HUES64 (cell line): Measurements from ENCODE around the gene TNS4.

ENCODE experiments used
- H3K27ac ChIP-seq: 2 replicates; pipeline ENCODE4 v1.7.0; 2013; ENCODE audit warnings: low read depth, low read length, inconsistent platforms
- H3K27me3 ChIP-seq: 2 replicates; pipeline ENCODE4 v1.6.1; 2013; ENCODE audit warnings: mild to moderate bottlenecking, low read length; ENCODE audit not compliant: insufficient read depth
- H3K36me3 ChIP-seq: 2 replicates; pipeline ENCODE4 v1.6.1; 2013; ENCODE audit warnings: mild to moderate bottlenecking, low read length; ENCODE audit not compliant: insufficient read depth
- H3K4me1 ChIP-seq: 2 replicates; pipeline ENCODE4 v1.6.1; 2013; ENCODE audit warnings: mild to moderate bottlenecking, low read length, moderate library complexity; ENCODE audit not compliant: insufficient read depth
- H3K4me3 ChIP-seq: 2 replicates; pipeline ENCODE4 v1.5.1; 2013; ENCODE audit warnings: mild to moderate bottlenecking, low read length, moderate library complexity
- H3K9ac ChIP-seq: 2 replicates; pipeline ENCODE4 v1.6.1; 2013; ENCODE audit warnings: mild to moderate bottlenecking, low read depth, low read length
- H3K9me3 ChIP-seq: 2 replicates; pipeline ENCODE4 v1.6.1; 2013; ENCODE audit warnings: low read depth, low read length; ENCODE audit not compliant: insufficient read depth
- WGBS: fragments of 150-250, 120-280 bp; methylation state at CpG from one replicate; pipeline ENCODE4 v1.1.7; 2013; ENCODE audit warnings: missing lambda C conversion rate; 5-methylcytosine and 5-hydroxymethylcytosine counted together

TNS4 gene

GRCh38 chr17:40515011-40515410 lies 13.6 kb upstream of the TNS4 start:
- Histone ChIP-seq H3K4me1 (peaks cover 11% of the 10 kb centered on the region), H3K27me3 (no peaks in the 10 kb centered on the region), H3K4me3 (no peak overlapping the region), H3K27ac (no peak overlapping the region), H3K9ac (no peak overlapping the region), H3K9me3 (no peaks in the 10 kb centered on the region), H3K36me3 (no peaks in the 10 kb centered on the region)
- WGBS, result 92% methylated on average over 4 of the region's 4 CpGs

GRCh38 chr17:40514013-40514875 lies 12.8 kb upstream of the TNS4 start:
- H3K27ac ChIP-seq, result no peak overlapping the region
- WGBS, result 95% methylated on average over 7 of the region's 7 CpGs
- H3K4me1 ChIP-seq, result peaks cover 13% of the 10 kb centered on the region
- H3K4me3 ChIP-seq, result no peak overlapping the region
- no peaks in the 10 kb centered on the region for H3K36me3 ChIP-seq
- no peaks in the 10 kb centered on the region for H3K9me3 ChIP-seq
- no peak overlapping the region for H3K9ac ChIP-seq
- no peaks in the 10 kb centered on the region for H3K27me3 ChIP-seq

DNA sequence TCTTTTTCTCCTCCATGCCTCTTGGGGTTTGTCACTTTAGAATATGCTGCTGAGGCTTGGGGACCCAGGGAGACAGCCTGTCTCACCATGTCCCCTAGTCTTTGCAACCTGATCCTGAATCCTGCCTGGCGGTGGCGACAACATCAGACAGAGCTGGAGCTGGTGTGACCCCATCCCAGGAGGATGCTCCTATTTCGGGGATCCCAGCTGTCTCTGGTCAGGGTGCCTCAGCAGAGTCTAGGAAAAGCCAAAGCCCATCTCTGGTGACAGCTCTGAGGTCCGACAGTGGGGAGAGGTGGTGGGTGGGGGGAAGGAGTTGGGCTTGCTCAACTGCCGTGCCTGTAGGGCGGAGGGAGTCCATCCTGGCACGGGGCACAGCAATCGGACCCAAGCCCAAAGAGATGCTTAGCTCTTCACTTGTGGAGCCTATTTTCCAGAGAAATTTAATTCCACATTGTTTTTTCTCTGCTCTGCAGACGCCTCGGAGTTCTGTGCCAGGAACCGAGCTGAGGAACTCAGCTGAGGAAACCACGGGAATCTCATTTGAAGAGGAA lies 10.3 kb upstream of the TNS4 start:
- Histone ChIP-seq H3K36me3 (no peaks in the 10 kb centered on the region), H3K9me3 (no peaks in the 10 kb centered on the region), H3K9ac (no peak overlapping the region), H3K27ac (no peak overlapping the region), H3K4me3 (no peak overlapping the region), H3K27me3 (no peaks in the 10 kb centered on the region), H3K4me1 (peaks cover 7% of the 10 kb centered on the region)
- 91% methylated on average over 12 of the region's 12 CpGs for WGBS

DNA sequence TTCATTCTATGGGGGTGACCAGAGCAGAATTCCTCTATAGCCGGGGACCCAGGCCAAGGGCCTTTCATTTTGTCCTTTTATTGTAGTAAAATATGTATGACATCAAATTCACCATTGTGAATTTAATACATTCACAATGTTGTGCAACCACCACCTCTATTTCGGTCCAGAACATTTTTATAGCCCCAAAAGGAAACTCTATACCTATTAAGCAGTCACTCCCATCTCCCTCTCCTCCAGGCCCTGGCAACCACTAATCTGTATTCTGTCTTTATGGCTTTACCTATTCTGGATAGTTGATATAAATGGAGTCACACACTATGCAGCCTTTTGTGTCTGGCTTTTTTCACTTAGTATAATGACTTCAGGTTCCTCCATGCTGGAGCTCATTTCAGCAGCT lies 9.7 kb upstream of the TNS4 start:
- no peak overlapping the region for H3K9ac ChIP-seq
- H3K4me1 ChIP-seq, result peaks cover 7% of the 10 kb centered on the region
- H3K27me3 ChIP-seq, result no peaks in the 10 kb centered on the region
- WGBS, result 92% methylated on average over 1 of the region's 2 CpGs
- H3K27ac ChIP-seq, result no peak overlapping the region
- H3K9me3 ChIP-seq, result no peaks in the 10 kb centered on the region
- no peak overlapping the region for H3K4me3 ChIP-seq
- no peaks in the 10 kb centered on the region for H3K36me3 ChIP-seq

- H3K4me1 ChIP-seq, result peaks cover 7% of the 10 kb centered on the region
- 33% methylated on average over 8 of the region's 8 CpGs for WGBS
- no peak overlapping the region for H3K4me3 ChIP-seq
- H3K27ac ChIP-seq, result no peak overlapping the region
- H3K9ac ChIP-seq, result no peak overlapping the region
- no peaks in the 10 kb centered on the region for H3K36me3 ChIP-seq
- H3K27me3 ChIP-seq, result no peaks in the 10 kb centered on the region
- H3K9me3 ChIP-seq, result no peaks in the 10 kb centered on the region
Observed at GRCh38 chr17:40510328-40510648, 8.9 kb upstream of the TNS4 start.

- H3K27me3 ChIP-seq, result no peaks in the 10 kb centered on the region
- H3K4me3 ChIP-seq, result no peak overlapping the region
- H3K9me3 ChIP-seq, result no peaks in the 10 kb centered on the region
- H3K27ac ChIP-seq, result no peak overlapping the region
- no peak overlapping the region for H3K9ac ChIP-seq
- no peaks in the 10 kb centered on the region for H3K36me3 ChIP-seq
- WGBS, result 78% methylated on average over 10 of the region's 10 CpGs
- peaks cover 7% of the 10 kb centered on the region for H3K4me1 ChIP-seq
Observed at GRCh38 chr17:40509626-40510327, 8.4 kb upstream of the TNS4 start.

- Histone ChIP-seq H3K4me1 (peaks cover 7% of the 10 kb centered on the region), H3K27ac (no peak overlapping the region), H3K9ac (no peak overlapping the region), H3K36me3 (no peaks in the 10 kb centered on the region), H3K9me3 (no peaks in the 10 kb centered on the region), H3K27me3 (no peaks in the 10 kb centered on the region), H3K4me3 (no peak overlapping the region)
- WGBS, result 83% methylated on average over 5 of the region's 5 CpGs
Observed at GRCh38 chr17:40506786-40507185, 5.4 kb upstream of the TNS4 start.

- Histone ChIP-seq H3K27ac (no peak overlapping the region), H3K27me3 (no peaks in the 10 kb centered on the region), H3K36me3 (no peaks in the 10 kb centered on the region), H3K9me3 (no peaks in the 10 kb centered on the region), H3K4me3 (no peak overlapping the region), H3K9ac (no peak overlapping the region), H3K4me1 (peaks cover 8% of the 10 kb centered on the region)
- no CpG with 5 or more reads among the region's 2 CpGs for WGBS
Observed at GRCh38 chr17:40503154-40503553, 1.7 kb upstream of the TNS4 start.

GRCh38 chr17:40502716-40503115 lies 1.3 kb upstream of the TNS4 start:
- 91% methylated on average over 5 of the region's 5 CpGs for WGBS
- Histone ChIP-seq H3K4me3 (no peak overlapping the region), H3K4me1 (peaks cover 13% of the 10 kb centered on the region)

GRCh38 chr17:40500709-40501108 lies 714 bp downstream of the TNS4 start:
- no peak overlapping the region for H3K27ac ChIP-seq
- no peaks in the 10 kb centered on the region for H3K27me3 ChIP-seq
- H3K9ac ChIP-seq, result no peak overlapping the region
- no peak overlapping the region for H3K4me3 ChIP-seq
- H3K36me3 ChIP-seq, result no peaks in the 10 kb centered on the region
- H3K9me3 ChIP-seq, result no peaks in the 10 kb centered on the region
- H3K4me1 ChIP-seq, result peaks cover 14% of the 10 kb centered on the region
- WGBS, result 93% methylated on average over 10 of the region's 10 CpGs

More at GRCh38 chr17:40502716-40503115, 1.3 kb upstream of the TNS4 start:
- Histone ChIP-seq H3K27me3 (no peaks in the 10 kb centered on the region), H3K27ac (no peak overlapping the region), H3K36me3 (no peaks in the 10 kb centered on the region), H3K9me3 (no peaks in the 10 kb centered on the region), H3K9ac (no peak overlapping the region)

GRCh38 chr17:40500190-40500589 lies 1.2 kb downstream of the TNS4 start:
- Histone ChIP-seq H3K27ac (no peak overlapping the region), H3K9ac (no peak overlapping the region), H3K36me3 (no peaks in the 10 kb centered on the region), H3K4me3 (no peak overlapping the region), H3K27me3 (no peaks in the 10 kb centered on the region), H3K9me3 (no peaks in the 10 kb centered on the region), H3K4me1 (peaks cover 14% of the 10 kb centered on the region)
- 93% methylated on average over 11 of the region's 11 CpGs for WGBS
